WTC11 (cell line): Measurements from ENCODE around the gene CNP.

ENCODE experiments used
- AFF4 ChIP-seq: sonication (generic); formaldehyde crosslinking; IDR thresholded peaks from 2 replicates; pipeline ENCODE4 v1.8.1; 2023; ENCODE audit warnings: mild to moderate bottlenecking, missing genetic modification reagents, borderline replicate concordance
- ATF1 ChIP-seq: sonication (generic); formaldehyde crosslinking; IDR thresholded peaks from 2 replicates; pipeline ENCODE4 v1.8.1; 2023; ENCODE audit warnings: mild to moderate bottlenecking, moderate library complexity, missing genetic modification reagents
- CBFB ChIP-seq: sonication (generic); formaldehyde crosslinking; IDR thresholded peaks from 2 replicates; pipeline ENCODE4 v1.8.1; 2022; ENCODE audit warnings: mild to moderate bottlenecking, low read depth, missing genetic modification reagents
- CTCF ChIP-seq: fragments of 200-600 bp; IDR thresholded peaks from 2 replicates; pipeline ENCODE4 v1.8.0; 2022; ENCODE audit warnings: antibody characterized with exemption
- FOXJ3 ChIP-seq: sonication (generic); formaldehyde crosslinking; IDR thresholded peaks from 2 replicates; pipeline ENCODE4 v1.9.0; 2021; ENCODE audit warnings: missing genetic modification reagents, mild to moderate bottlenecking, borderline replicate concordance
- JAZF1 ChIP-seq: fragments of 250-450 bp; sonication (Bioruptor Pico); IDR thresholded peaks from 2 replicates; pipeline ENCODE4 v1.9.0; 2021; ENCODE audit warnings: moderate library complexity, mild to moderate bottlenecking, inconsistent platforms
- NR1H2 ChIP-seq: sonication (generic); formaldehyde crosslinking; IDR thresholded peaks from 2 replicates; pipeline ENCODE4 v1.9.0; 2021; ENCODE audit warnings: mild to moderate bottlenecking, moderate library complexity, missing genetic modification reagents
- NR2C2 ChIP-seq: sonication (generic); formaldehyde crosslinking; IDR thresholded peaks from 2 replicates; pipeline ENCODE4 v1.8.0; 2022; ENCODE audit warnings: mild to moderate bottlenecking, missing genetic modification reagents
- SMAD3 ChIP-seq: sonication (generic); formaldehyde crosslinking; IDR thresholded peaks from 2 replicates; pipeline ENCODE4 v1.8.0; 2022; ENCODE audit warnings: missing genetic modification reagents, mild to moderate bottlenecking, borderline replicate concordance
- TP53 ChIP-seq: sonication (generic); formaldehyde crosslinking; IDR thresholded peaks from 2 replicates; pipeline ENCODE4 v1.8.1; 2023; ENCODE audit warnings: mild to moderate bottlenecking, missing genetic modification reagents

GRCh38 chr17:42016411-42016831 is 49.8 kb downstream of the CNP start:
- TF ChIP-seq AFF4 (no peak), SMAD3 (CRISPR knock-in tag) (no peak), ATF1 (CRISPR knock-in tag) (no peak), CTCF (no peak), TP53 (CRISPR knock-in tag) (no peak), NR1H2 (CRISPR knock-in tag) (no peak), NR2C2 (CRISPR knock-in tag) (no peak), JAZF1 (CRISPR knock-in tag) (no peak), FOXJ3 (CRISPR knock-in tag) (no peak), CBFB (CRISPR knock-in tag) (no peak)
